GM21723 (cell line): ENCODE results near the gene ZNF316.

Experiments used
- ATAC-seq: cut with Tn5 transposase; IDR thresholded peaks from one replicate; pipeline ENCODE4 v1.9.1; 2021; ENCODE audit warnings: mild to moderate bottlenecking, moderate library complexity; ENCODE audit not compliant: unreplicated experiment

Gene ZNF316

GRCh38 chr7:6636741-6637543 is at the start of gene ZNF316:
TSS of gene ZNF316 (plus strand) at chr7:6637318. CDS start at chr7:6642410, 5,092 bp downstream.
- ATAC-seq: peak; percentile 78

DNA sequence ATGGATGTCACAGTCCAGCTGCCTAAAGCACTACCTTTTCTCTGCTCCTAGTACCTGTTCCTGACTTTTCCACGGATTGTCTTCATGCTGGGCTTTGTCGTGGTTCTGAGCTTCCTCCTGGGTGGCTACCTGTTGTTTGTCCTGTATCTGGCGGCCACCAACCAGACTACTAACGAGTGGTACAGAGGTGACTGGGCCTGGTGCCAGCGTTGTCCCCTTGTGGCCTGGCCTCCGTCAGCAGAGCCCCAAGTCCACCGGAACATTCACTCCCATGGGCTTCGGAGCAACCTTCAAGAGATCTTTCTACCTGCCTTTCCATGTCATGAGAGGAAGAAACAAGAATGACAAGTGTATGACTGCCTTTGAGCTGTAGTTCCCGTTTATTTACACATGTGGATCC is 48.6 kb upstream of the ZNF316 start:
- no peak for ATAC-seq

DNA sequence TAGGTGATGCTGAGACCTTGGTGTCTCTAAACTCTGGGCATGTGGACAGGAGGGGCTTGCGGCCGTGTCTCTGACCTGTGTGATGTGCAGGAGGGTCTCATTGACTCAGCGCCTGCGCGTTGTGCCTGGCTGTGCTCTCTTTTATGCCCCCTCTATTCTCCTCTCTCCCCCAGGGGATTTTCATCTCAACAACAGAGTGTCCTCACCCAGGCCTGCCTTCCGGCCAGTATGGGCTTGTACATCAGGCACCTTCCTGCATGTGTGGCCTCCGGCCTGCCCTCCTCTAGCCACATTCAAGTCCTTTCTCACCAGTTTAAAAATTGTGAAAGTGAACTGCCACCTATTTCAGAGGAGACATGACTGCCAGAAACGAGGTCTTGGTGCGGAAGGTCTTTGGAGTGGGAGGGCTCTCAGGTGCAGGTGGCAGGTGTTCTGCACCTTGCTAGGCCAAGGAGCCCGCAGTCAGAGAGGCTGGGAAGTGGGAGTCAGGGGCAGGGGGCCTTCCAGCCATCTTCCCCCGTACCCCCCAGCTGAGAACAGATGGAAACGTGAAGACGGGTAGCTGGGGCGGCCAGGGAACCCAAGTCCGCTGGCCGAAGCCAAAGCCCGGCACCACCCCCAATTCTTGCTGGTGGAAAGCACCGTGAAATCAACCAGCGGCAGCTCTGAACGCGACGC is 47.8 kb upstream of the ZNF316 start:
- ATAC-seq: peak; percentile 1

GRCh38 chr7:6589829-6590644 is 47.1 kb upstream of the ZNF316 start, which contains the start of gene INTS15:
TSS of gene INTS15 (plus strand) at chr7:6590021. CDS start at chr7:6590284, 263 bp downstream.
- peak; percentile 88 for ATAC-seq

DNA sequence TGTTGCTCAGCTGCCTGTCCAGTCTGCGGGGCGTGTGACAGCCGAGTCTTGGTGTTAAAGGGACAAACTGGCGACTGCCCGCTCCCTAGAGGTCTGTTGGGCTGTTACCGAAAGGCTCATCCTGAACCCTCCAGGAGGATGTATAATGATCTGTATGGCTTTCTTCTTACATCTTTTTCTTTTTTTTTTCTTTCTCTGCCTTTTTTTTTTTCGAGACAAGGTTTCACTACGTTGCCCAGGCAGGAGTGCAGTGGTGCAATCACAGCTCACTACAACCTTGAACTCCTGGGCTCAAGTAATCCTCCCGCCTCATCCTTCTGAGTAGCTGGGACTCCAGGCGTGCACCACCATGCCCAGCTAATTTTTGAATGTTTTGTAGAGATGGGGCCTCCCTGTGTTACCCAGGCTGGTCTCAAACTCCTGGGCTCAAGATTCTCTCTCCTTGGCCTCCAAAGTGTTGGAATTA is 46.4 kb upstream of the ZNF316 start:
- ATAC-seq: no peak

GRCh38 chr7:6600093-6600492 is 37.0 kb upstream of the ZNF316 start:
- no peak for ATAC-seq

- no peak for ATAC-seq
Observed at GRCh38 chr7:6604458-6604857, 32.7 kb upstream of the ZNF316 start.

- ATAC-seq: no peak
Observed at GRCh38 chr7:6606866-6607583, 30.1 kb upstream of the ZNF316 start.

GRCh38 chr7:6607651-6608051 is 29.5 kb upstream of the ZNF316 start:
- no peak for ATAC-seq

DNA sequence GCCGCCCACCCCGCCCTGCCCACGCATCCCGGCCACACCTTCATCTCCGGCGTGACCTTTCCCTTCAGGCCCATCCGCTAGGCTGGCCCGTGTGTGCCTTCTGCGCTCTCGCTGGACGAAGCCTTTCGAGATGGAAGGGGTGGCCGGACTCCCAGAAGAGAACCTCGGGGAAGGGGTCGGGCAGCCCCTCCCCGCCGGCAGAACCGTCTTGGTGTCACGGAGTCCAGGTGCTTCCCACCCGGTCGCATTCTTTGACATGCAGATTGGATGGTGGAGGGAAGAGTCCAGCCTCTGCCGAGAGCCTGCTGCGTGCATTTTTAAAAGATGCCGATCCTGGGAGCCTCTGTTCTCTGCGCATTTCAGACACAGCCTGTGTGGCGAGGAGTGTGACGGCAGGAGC is 29.0 kb upstream of the ZNF316 start:
- no peak for ATAC-seq

DNA sequence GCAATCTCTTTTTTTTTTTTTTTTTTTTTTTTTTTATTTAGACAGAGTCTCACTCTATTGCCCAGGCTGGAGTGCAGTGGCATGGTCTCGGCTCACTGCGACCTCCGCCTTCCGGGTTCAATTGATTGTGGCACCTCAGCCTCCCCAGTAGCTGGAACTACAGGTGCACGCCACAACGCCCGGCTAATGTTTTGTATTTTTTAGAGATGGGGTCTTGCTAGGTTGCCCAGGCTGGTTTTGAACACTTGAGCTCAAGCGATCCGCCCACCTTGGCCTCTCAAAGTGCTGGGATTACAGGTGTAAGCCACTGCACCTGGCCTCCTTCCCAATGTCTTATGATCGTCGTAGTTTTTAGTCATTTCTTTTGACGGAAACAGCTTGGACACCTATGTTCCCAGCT is 28.3 kb upstream of the ZNF316 start:
- no peak for ATAC-seq

GRCh38 chr7:6612819-6613218 is 24.3 kb upstream of the ZNF316 start:
- no peak for ATAC-seq

DNA sequence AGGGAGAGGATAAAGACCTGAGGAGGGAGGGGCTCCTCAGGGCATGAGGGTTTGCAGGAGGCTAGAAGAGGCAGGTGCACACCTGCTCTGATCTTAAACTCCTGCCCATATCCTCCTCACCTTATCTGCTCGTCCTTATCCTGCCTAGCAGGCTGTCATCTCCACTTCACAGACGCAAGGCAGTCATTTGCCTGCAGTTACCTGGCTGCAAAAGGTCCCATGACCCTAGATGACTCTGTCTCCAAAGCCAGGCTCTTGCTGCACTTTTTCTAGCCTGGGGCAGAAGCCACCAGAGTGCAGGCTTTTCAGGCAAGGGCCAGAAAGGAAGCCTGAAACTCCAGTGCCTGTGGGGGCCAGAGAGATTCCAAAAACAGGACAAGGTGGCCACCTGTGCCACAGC is 23.4 kb upstream of the ZNF316 start:
- ATAC-seq: no peak

DNA sequence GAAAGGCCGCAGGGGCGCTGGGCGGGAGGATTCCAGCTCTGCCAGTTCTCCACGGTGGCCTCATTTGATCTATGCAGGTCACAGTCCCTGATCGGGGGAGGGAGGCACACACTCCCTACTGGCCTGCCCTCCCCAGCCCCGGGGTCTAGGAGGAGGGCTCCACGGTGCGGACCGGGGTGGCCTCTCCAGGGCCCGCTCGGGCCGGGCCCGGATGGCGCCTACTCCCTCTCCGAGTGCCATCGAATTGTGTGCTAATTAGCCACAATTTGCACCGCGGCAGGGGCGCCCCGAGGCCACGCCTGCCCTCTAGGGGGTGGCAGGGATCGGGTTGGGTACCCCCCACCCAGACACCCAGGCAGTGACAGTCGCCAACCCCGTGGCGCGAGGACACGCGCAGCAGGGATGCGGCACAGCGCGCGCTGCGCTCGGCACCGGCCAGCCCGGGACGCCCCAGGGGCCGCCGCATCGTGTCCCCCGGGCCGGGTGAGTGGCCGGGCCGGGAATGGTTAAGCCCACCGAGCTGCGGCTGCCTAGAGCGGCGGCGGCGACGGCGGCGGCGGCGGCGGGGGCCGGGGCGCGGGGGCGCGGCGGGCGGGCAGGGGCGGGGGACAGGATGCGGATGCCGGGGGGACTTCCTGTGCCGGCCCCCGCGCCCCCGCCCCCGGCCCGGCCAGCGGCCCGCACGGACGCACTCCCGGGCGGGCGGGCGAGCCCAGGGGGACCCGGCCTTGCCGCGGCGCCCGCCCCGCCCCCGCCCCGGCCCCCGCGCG is 22.0 kb upstream of the ZNF316 start, which contains the start of gene ZNF853:
TSS of gene ZNF853 (plus strand) at position 658 of the 770 bp plus-strand sequence. CDS start 565 bp downstream, outside the sequence.
- ATAC-seq: no peak

DNA sequence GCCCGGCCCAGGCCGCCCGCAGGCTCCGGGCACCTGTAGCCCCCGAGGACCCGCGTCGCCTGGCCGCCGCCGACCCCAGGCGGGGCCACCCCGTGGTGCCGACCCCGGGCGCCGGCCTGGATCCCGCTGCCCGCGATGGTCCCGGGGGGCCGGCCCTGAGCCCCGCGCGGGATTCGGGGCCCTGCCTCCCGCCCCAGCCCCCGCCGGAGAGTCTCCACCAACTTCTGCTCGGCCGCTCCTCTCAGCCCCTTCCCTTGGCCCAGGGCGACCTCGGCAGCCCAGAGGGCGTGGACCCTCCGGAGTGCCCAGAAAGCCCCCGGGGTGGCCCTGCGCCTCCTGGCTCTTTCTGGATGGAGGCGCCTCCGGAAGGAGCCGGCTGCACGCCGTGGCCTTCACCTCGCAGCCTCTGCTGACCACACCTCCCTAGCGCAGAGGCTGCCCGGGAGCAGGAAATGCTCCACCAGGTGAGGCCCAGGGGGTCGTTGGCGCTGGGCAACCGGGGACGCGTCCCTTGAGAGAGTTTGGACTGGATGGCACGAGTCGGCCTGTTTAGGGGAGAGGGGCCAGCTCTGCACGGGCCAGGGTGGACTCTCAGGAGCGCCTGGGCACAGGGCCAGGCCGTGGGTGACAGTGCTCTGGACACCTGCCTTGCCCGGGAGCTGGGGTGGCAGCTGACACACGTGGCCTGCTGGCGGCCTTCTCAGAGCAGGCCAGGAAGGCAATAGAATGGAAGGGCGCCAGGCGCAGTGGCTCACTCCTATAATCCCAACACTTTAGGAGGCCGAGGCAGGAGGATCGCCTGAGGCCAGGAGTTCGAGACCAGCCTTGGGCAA is 21.2 kb upstream of the ZNF316 start:
- no peak for ATAC-seq

DNA sequence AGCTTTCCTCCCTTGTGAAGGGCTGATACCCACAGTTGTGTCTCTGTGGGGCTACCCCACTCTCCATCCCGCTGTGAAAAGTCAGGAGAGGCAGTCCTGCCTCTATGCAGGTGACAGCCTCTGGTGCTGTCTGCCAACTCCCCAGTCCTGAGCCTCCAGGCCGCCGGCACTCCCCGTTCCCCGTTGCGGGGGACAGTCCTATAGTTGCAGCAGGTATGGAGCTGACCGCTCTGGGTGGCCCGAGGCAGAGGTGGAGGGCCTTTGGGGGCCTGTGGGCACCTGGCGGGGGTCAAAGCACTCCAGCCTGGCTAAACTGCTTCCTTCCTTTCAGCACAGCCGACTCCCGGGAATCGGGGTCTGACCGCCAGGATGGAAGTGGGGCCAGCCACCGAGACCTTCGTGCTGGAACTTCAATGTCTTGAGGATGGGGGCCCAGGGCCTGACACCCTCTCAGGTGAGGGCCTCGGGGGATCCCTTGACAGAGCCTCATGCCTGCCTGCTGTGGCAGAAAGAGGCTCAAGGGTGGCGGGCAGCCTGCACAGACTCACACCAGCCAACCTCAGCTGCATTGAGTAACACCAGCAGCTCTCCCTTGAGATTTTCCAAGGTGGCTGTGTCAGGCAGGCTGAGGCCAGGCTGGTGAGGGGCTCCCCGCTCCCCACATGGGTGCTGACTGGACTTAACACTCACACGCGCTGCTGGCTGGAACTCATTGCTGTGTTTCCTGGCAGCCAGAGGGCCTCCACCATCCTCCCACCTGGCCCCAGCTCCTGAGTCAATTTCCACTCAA is 20.1 kb upstream of the ZNF316 start:
- ATAC-seq: no peak

DNA sequence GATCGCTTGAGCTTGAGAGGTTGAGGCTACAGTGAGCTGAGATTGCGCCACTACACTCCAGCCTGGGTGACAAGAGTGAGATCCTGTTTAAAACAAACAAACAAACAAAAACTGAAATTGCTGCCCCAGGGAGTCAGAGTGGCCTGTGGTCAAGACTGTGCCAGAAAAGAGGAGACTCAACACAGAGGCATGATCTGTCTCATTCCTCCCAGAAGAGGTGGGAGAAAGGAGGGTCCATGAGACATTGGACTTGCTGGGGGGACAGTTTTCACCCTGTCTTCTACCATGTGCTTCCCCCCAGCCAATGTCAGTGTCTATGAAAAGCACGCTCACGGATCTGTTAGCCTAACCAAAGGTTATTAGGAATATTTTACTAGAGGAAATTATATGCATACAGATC is 18.5 kb upstream of the ZNF316 start:
- no peak for ATAC-seq

GRCh38 chr7:6619961-6620360 is 17.2 kb upstream of the ZNF316 start:
- no peak for ATAC-seq
